Left ventricle myocardium inferior (tissue), 1 donor: ENCODE results near the gene CHADL. TPM values are rescaled to one million over a fixed set of nuclear protein-coding genes. Genes with fewer than 3 reads are reported as not detected.

Experiments
- DNase-seq: peaks from one replicate; pipeline ENCODE4 v3.0.0-alpha.2; 2020
- H3K27ac ChIP-seq: fragments of 200-600 bp; replicated peaks from 2 replicates; pipeline ENCODE4 v1.8.0; 2021
- H3K27me3 ChIP-seq: fragments of 200-600 bp; 2 replicates; pipeline ENCODE4 v1.8.0; 2021; ENCODE audit warnings: low read depth
- H3K36me3 ChIP-seq: fragments of 200-600 bp; 2 replicates; pipeline ENCODE4 v1.8.0; 2021
- H3K4me1 ChIP-seq: fragments of 200-600 bp; 2 replicates; pipeline ENCODE4 v1.8.0; 2021
- H3K4me3 ChIP-seq: fragments of 200-600 bp; 2 replicates; pipeline ENCODE4 v1.8.0; 2021; ENCODE audit warnings: mild to moderate bottlenecking, moderate library complexity
- H3K9me3 ChIP-seq: fragments of 200-600 bp; replicated peaks from 2 replicates; pipeline ENCODE4 v1.8.0; 2021
- CTCF ChIP-seq: fragments of 200-600 bp; IDR thresholded peaks from 2 replicates; pipeline ENCODE4 v1.8.0; 2021; ENCODE audit warnings: antibody characterized with exemption, mild to moderate bottlenecking, borderline replicate concordance
- intact Hi-C: fragments of 100-400 bp; cut with micrococcal nuclease; formaldehyde crosslinking; loops from one replicate; pipeline ENCODE4 v1.11.0; 2022
- total RNA-seq: library from RNA; stranded (reverse); fragmentation: NEBNext Ultra II Directional; extraction: Animal tissue kit (Norgen Biotek cat#: 25700); gene quantifications from one replicate; pipeline ENCODE4 v1.2.1, GENCODE V29; 2021
- donor health status: DM: no; HTN: yes; CAD: no; lungs with severe emphysema.

The CHADL gene
- total RNA-seq, 1 donor from 2014 or later, result 10.3 TPM

DNA sequence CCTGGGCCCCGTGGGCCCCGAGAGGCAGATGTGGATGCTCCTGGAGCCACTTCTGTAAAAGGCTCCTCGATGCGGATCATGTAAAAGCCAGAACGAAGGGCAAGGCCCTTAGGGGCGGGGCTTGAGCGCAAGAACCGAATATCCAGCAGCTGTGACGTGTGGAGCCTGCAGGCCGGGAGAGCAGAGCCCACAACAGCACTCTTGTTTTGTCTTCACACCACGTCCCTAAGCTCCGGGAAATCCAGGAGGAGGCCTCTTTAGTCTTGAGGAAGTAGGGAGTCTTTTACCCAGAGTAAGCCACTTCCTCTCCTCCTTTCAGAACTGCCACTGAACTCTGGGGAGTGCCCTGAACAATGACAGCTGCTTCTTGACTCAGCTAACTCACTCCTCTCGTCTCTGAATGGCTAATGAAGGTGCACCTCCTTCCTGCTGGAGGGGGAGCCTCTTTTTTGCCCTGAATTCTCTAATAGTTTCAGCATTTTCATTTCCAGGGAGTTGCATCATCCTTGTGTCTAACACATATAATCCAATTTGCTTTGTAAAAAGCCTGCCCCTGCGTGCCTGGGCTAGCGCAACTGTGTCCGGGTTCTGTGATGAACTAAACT is 23.1 kb downstream of the CHADL start:
- intact Hi-C loops, result no loop called here
- peaks cover 66% of the 10 kb centered on the region for H3K36me3 ChIP-seq
- no peaks in the 10 kb centered on the region for H3K27me3 ChIP-seq
- peak; percentile 80 for DNase-seq
- peaks cover 32% of the 10 kb centered on the region for H3K4me1 ChIP-seq
- H3K4me3 ChIP-seq, result peak overlapping the region; percentile 48
- TF ChIP-seq CTCF, result no peak
- H3K9me3 ChIP-seq, result no peaks in the 10 kb centered on the region
- H3K27ac ChIP-seq, result peak overlapping the region; percentile 87

- no peak for TF ChIP-seq CTCF
- Histone ChIP-seq H3K36me3 (peaks cover 64% of the 10 kb centered on the region), H3K4me3 (peak overlapping the region; percentile 48)
Observed at GRCh38 chr22:41216984-41217383, 23.7 kb downstream of the CHADL start.

DNA sequence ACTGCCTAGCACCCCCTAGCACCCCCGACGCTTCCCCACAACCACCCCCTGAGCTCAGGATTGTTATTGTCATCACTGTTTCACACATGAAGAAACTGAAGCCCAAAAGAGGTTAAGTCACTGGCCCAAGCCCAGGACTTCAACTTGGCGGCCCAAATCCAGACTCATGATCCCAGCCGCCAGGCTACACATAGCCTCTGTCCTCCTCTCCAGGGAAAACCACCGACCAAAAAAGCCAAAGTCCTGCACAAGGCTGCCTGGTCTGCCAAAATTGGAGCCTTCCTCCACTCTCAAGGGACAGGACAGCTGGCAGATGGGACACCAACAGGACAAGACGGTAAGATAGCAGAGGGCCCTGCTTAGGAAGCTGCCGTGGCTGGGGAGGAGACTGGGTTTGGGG is 24.8 kb downstream of the CHADL start:
- no peak for TF ChIP-seq CTCF
- Histone ChIP-seq H3K36me3 (peaks cover 59% of the 10 kb centered on the region), H3K4me1 (peaks cover 32% of the 10 kb centered on the region), H3K27ac (peak overlapping the region; percentile 87), H3K9me3 (no peaks in the 10 kb centered on the region), H3K27me3 (no peaks in the 10 kb centered on the region), H3K4me3 (peak overlapping the region; percentile 48)
- DNase-seq, result no peak
- intact Hi-C loops, result no loop called here

More at GRCh38 chr22:41216984-41217383, 23.7 kb downstream of the CHADL start:
- Histone ChIP-seq H3K27ac (peak overlapping the region; percentile 87), H3K4me1 (peaks cover 32% of the 10 kb centered on the region), H3K9me3 (no peaks in the 10 kb centered on the region), H3K27me3 (no peaks in the 10 kb centered on the region)
- intact Hi-C loops, result no loop called here
- DNase-seq, result no peak

DNA sequence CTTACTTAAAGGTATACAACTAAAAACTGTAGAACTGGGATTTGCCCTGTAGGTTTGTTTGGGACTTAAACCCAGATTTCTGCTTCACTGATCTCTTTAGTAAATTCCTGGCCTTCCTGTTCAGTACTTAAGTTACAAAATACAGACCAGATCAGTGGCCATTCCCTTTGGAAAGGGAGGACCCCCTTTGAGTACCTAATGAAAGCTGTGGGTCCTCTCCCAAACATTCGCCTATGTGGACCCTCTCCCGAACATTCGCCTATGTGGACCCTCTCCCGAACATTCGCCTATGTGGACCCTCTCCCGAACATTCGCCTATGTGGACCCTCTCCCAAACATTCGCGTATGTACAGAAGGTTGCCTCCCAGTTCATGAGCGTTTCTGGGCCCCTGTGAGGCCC is 25.3 kb downstream of the CHADL start:
- Histone ChIP-seq H3K27me3 (no peaks in the 10 kb centered on the region), H3K27ac (peak overlapping the region; percentile 87), H3K9me3 (no peaks in the 10 kb centered on the region), H3K4me1 (peaks cover 32% of the 10 kb centered on the region), H3K4me3 (no peak overlapping the region), H3K36me3 (peaks cover 59% of the 10 kb centered on the region)
- TF ChIP-seq CTCF, result no peak
- intact Hi-C loops, result no loop called here
- DNase-seq, result no peak

- intact Hi-C loops, result no loop called here
Observed at GRCh38 chr22:41206719-41207118, 34.0 kb downstream of the CHADL start.

More at GRCh38 chr22:41206719-41207118, 34.0 kb downstream of the CHADL start:
- H3K4me3 ChIP-seq, result no peak overlapping the region
- peaks cover 29% of the 10 kb centered on the region for H3K36me3 ChIP-seq
- no peaks in the 10 kb centered on the region for H3K9me3 ChIP-seq
- H3K27ac ChIP-seq, result no peak overlapping the region
- DNase-seq, result no peak
- H3K4me1 ChIP-seq, result peaks cover 12% of the 10 kb centered on the region
- H3K27me3 ChIP-seq, result no peaks in the 10 kb centered on the region
- TF ChIP-seq CTCF, result no peak
